Osteoblast (primary cell): ENCODE measurements around the gene IMPDH2. TPM values are rescaled to one million over a fixed set of nuclear protein-coding genes. Genes with fewer than 3 reads are reported as not detected.

Experiments
- DNase-seq: peaks from one replicate; pipeline ENCODE4 v3.0.0; 2011; ENCODE audit warnings: low spot score, mixed read lengths; ENCODE audit not compliant: insufficient read length; ENCODE audit errors: missing footprints
- H2AFZ ChIP-seq: 2 replicates; pipeline ENCODE4 v1.6.0; 2011; ENCODE audit warnings: mild to moderate bottlenecking, low read length
- H3K27ac ChIP-seq: 2 replicates; pipeline ENCODE4 v1.5.1; 2011; ENCODE audit warnings: mild to moderate bottlenecking, low read depth, low read length, moderate library complexity
- H3K27me3 ChIP-seq: 2 replicates; pipeline ENCODE4 v1.6.0; 2012; ENCODE audit warnings: mild to moderate bottlenecking, control low read depth, inconsistent platforms, low read length, moderate library complexity; ENCODE audit not compliant: insufficient read depth
- H3K36me3 ChIP-seq: 2 replicates; pipeline ENCODE4 v1.5.1; 2011; ENCODE audit warnings: mild to moderate bottlenecking, low read length, control low read depth, moderate library complexity; ENCODE audit not compliant: insufficient read depth
- H3K4me1 ChIP-seq: 2 replicates; pipeline ENCODE4 v1.5.1; 2011; ENCODE audit warnings: mild to moderate bottlenecking, low read length, control low read depth, moderate library complexity; ENCODE audit not compliant: insufficient read depth
- H3K4me2 ChIP-seq: 2 replicates; pipeline ENCODE4 v1.6.0; 2011; ENCODE audit warnings: mild to moderate bottlenecking, low read length; ENCODE audit not compliant: insufficient read depth
- H3K4me3 ChIP-seq: fragments of 200-600 bp; sonication (generic); 3 replicates; pipeline ENCODE4 v1.5.1; 2012; ENCODE audit warnings: mild to moderate bottlenecking, low read length, inconsistent platforms; ENCODE audit not compliant: insufficient read depth
- H3K79me2 ChIP-seq: 2 replicates; pipeline ENCODE4 v1.6.0; 2012; ENCODE audit warnings: mild to moderate bottlenecking, low read length, control low read depth, inconsistent platforms; ENCODE audit not compliant: insufficient read depth
- H3K9me3 ChIP-seq: 2 replicates; pipeline ENCODE4 v1.5.1; 2011; ENCODE audit warnings: low read depth, low read length, control low read depth
- H4K20me1 ChIP-seq: 2 replicates; pipeline ENCODE4 v1.6.0; 2012; ENCODE audit warnings: mild to moderate bottlenecking, low read length, control low read depth; ENCODE audit not compliant: insufficient read depth
- total RNA-seq: library from RNA; depleted of rRNA; stranded (reverse); fragments of >200 nt; gene quantifications from 2 replicates; pipeline ENCODE4 v1.2.3, GENCODE V29; 2012
- TF ChIP-seq, protein P1 (sequence below): IDR thresholded peaks from 2 replicates; pipeline ENCODE4 v1.5.1; 2011; ENCODE audit warnings: mild to moderate bottlenecking, low read depth, low read length, moderate library complexity; ENCODE audit errors: extremely low read depth

IMPDH2 gene
- total RNA-seq, 1 donor = 273 TPM

DNA sequence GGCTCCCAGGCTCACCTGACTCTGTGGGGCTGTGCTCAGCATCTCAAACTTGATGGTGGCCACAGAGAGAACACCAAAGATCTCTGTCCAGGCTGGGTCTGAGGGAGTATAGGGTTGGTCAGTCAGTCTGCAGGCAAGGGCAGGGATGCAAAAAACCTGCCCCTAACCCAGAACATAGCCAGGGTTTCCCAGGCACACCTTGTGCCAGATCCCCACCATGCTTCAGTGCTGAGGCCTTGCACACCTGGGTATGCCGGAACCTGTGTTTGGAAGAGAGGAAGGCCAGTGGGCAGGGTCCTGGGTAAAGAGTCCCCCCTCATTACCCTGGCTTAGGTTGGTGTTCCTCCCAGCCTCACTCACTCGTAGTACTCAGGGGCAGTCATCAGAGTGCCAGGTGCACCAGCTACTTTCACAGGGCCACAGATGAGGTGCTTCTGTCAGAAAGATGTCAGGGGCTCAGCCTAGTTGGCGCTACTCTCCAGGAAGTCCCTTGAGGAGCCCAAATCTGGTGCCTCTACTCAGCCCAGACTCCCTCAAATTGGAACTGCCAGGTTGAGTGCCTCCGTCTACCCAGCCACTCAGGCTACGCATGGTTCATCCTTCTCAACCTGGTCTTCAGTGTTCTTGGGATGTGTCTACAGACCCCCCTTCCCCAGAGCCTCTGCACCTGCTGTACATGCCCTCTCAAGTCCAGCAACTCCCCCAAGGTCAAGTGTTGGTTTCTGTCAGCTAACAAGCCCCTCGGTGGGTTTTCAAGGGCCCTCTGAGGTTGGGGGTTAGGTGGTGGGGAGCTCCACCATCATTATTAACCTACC lies 12.6 kb downstream of the IMPDH2 start:
- peaks cover 38% of the 10 kb centered on the region for H3K36me3 ChIP-seq
- H3K79me2 ChIP-seq = peaks cover 64% of the 10 kb centered on the region
- H2AFZ ChIP-seq = no peak overlapping the region
- peak; percentile 80 for DNase-seq
- H3K27ac ChIP-seq = no peak overlapping the region
- peaks cover 21% of the 10 kb centered on the region for H3K4me1 ChIP-seq
- H3K27me3 ChIP-seq = no peaks in the 10 kb centered on the region
- no peaks in the 10 kb centered on the region for H3K9me3 ChIP-seq
- peak overlapping the region; percentile 92 for H3K4me3 ChIP-seq
- H4K20me1 ChIP-seq = peaks cover 39% of the 10 kb centered on the region
- TF ChIP-seq, protein P1, sequence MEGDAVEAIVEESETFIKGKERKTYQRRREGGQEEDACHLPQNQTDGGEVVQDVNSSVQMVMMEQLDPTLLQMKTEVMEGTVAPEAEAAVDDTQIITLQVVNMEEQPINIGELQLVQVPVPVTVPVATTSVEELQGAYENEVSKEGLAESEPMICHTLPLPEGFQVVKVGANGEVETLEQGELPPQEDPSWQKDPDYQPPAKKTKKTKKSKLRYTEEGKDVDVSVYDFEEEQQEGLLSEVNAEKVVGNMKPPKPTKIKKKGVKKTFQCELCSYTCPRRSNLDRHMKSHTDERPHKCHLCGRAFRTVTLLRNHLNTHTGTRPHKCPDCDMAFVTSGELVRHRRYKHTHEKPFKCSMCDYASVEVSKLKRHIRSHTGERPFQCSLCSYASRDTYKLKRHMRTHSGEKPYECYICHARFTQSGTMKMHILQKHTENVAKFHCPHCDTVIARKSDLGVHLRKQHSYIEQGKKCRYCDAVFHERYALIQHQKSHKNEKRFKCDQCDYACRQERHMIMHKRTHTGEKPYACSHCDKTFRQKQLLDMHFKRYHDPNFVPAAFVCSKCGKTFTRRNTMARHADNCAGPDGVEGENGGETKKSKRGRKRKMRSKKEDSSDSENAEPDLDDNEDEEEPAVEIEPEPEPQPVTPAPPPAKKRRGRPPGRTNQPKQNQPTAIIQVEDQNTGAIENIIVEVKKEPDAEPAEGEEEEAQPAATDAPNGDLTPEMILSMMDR = no peak
- H3K4me2 ChIP-seq = peak overlapping the region; percentile 90

DNA sequence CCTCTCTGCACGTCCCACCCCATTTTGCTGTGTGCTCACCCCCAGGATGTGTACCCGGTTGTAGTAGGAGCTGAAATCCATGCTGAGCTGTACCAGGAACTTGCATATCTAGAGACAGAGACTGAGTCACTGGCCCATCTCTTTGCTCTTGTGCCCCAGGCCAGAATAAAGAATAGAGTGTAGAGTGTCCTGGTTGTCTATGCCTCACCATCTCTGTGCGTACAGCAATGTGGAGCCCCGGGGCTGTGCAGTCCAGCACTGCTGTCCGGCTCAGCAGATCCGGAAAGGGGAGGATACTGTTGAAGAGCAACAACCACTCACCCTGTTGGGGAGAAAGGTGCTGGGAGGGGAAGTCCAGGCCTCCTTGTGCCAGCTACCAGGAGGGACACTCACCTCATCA lies 13.4 kb downstream of the IMPDH2 start:
- Histone ChIP-seq H3K4me3 (no peak overlapping the region), H3K79me2 (peaks cover 67% of the 10 kb centered on the region), H3K4me1 (peaks cover 21% of the 10 kb centered on the region), H3K36me3 (peaks cover 38% of the 10 kb centered on the region), H3K4me2 (no peak overlapping the region), H3K27me3 (no peaks in the 10 kb centered on the region), H4K20me1 (peaks cover 42% of the 10 kb centered on the region), H3K9me3 (no peaks in the 10 kb centered on the region), H3K27ac (no peak overlapping the region), H2AFZ (no peak overlapping the region)
- TF ChIP-seq, protein P1 = no peak
- DNase-seq = peak; percentile 48

DNA sequence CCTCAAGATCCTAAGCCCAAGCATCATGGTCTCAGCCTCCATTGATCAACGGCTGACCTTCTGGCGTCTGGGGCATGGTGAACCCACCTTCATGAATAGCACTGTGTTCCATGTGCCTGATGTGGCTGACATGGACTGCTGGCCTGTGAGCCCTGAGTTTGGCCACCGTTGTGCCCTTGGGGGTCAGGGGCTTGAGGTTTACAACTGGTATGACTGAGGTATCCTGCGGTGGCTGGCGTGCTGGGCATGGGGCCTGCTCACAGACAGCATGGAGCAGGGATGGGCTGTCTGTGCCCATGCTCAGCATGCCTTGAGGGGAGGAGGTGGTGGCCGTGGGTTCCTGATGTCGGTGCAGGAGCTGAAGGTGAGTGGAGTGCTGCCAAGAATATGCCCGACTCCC lies 14.1 kb downstream of the IMPDH2 start:
- Histone ChIP-seq H3K79me2 (peaks cover 64% of the 10 kb centered on the region), H3K27me3 (no peaks in the 10 kb centered on the region), H3K4me3 (no peak overlapping the region), H3K27ac (no peak overlapping the region), H3K36me3 (peaks cover 38% of the 10 kb centered on the region), H4K20me1 (peaks cover 42% of the 10 kb centered on the region), H3K9me3 (no peaks in the 10 kb centered on the region), H3K4me2 (no peak overlapping the region), H2AFZ (no peak overlapping the region), H3K4me1 (peaks cover 17% of the 10 kb centered on the region)
- TF ChIP-seq, protein P1 = no peak
- peak; percentile 44 for DNase-seq
